GM12878 (cell line): Measurements from ENCODE around the gene KIF5C. TPM values are rescaled to one million over a fixed set of nuclear protein-coding genes. Genes with fewer than 3 reads are reported as not detected.

Experiments
- RCOR1 ChIP-seq: conservative IDR thresholded peaks from 2 replicates; pipeline ENCODE4 v1.6.1; 2012; ENCODE audit warnings: low read depth, low read length, improper control_type of control experiment
- polyA plus RNA-seq, 11 experiments: library from polyadenylated mRNA; depleted of rRNA in 4 of 11; unstranded in 6 of 11; stranded (reverse) in 5 of 11; fragments of >200 nt; fragmentation: Nextera tagmentation in 4 of 11; fragmentation: Illumina TruSeq in 1 of 11; extraction: Ambion mirVana in 4 of 11; extraction: Trizol in 1 of 11; gene quantifications; 1 replicate in 1 of 11; 2 replicates in 10 of 11; pipeline versions ENCODE4 v1.2.1 to v1.2.3, GENCODE V29; 2011 to 2016; ENCODE audit warnings: inconsistent platforms in 2 of 11, missing spikeins in 2 of 11, low read depth in 1 of 11
- total RNA-seq, 4 experiments: library from RNA; depleted of rRNA in 3 of 4; stranded (reverse); fragments of >200 nt in 3 of 4; fragmentation: Illumina TruSeq in 1 of 4; extraction: Trizol in 1 of 4; gene quantifications; 2 replicates each; pipeline versions ENCODE4 v1.2.1 to v1.2.3, GENCODE V29; 2013 to 2021
- TF ChIP-seq, protein P1 (sequence below): IDR thresholded peaks from 2 replicates; pipeline ENCODE4 v1.6.1; 2011; ENCODE audit warnings: low read depth, low read length, improper control_type of control experiment, borderline replicate concordance
- TF ChIP-seq, protein P2 (sequence below): IDR thresholded peaks from 2 replicates; pipeline ENCODE4 v1.6.1; 2012; ENCODE audit warnings: low read depth, low read length, improper control_type of control experiment
- TF ChIP-seq, protein P3 (sequence below): fragments of 450-650 bp; IDR thresholded peaks from 2 replicates; pipeline ENCODE4 v1.6.1; 2018; ENCODE audit warnings: mild to moderate bottlenecking, low read depth, moderate library complexity; ENCODE audit not compliant: partially characterized antibody
- TF ChIP-seq, protein P4 (sequence below): IDR thresholded peaks from 2 replicates; pipeline ENCODE4 v1.6.1; 2011; ENCODE audit warnings: borderline replicate concordance, low read depth, mild to moderate bottlenecking, moderate library complexity, mixed read lengths, low read length; ENCODE audit not compliant: insufficient read depth; ENCODE audit errors: extremely low read length
- TF ChIP-seq, protein P5 (sequence below): fragments of 450-650 bp; IDR thresholded peaks from 2 replicates; pipeline ENCODE4 v1.6.1; 2017; ENCODE audit warnings: borderline replicate concordance
- TF ChIP-seq, protein P6 (sequence below), 3 experiments: IDR thresholded peaks in 2 of 3; conservative IDR thresholded peaks in 1 of 3; 2 replicates each; pipeline ENCODE4 v1.5.1; 2011; ENCODE audit warnings: low read depth in 3 of 3, low read length in 3 of 3, mild to moderate bottlenecking in 3 of 3, control low read depth in 2 of 3, moderate library complexity in 2 of 3, inconsistent platforms in 1 of 3, mixed read lengths in 1 of 3; ENCODE audit not compliant: control insufficient read depth in 2 of 3, insufficient read depth in 1 of 3; ENCODE audit errors: extremely low read depth in 1 of 3
- TF ChIP-seq, protein P7 (sequence below): IDR thresholded peaks from 2 replicates; pipeline ENCODE4 v1.6.1; 2012; ENCODE audit warnings: low read depth, low read length, improper control_type of control experiment

Gene KIF5C
- total and polyA plus RNA-seq, 10 of the 15 experiments (the other 5 are each of a cell fraction or from before 2014, with no cell fraction given), result 0.08 to 0.49 (median 0.24) TPM

DNA sequence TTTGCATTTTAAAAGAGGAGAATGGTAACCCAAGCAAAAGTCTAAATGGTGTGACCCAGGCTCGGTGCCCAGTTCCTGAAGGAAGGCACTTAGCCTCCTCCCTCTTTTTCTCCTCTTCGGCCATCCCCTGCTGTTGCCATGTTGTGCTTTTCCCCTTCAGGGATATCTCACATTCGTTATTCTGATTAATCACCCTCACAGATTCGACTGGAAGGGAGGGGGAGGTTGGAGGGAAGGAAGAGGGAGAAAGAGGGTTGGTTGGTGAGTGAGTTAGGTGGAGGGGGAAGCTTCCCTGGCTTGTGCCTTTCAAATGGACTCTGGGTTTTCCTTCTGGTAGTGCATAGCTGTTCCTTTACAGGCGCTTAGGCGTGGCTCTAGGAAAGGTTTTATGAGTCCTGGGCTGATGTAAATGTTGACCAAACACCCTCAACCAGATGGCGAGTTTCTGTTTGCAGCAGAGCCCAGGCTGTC lies 124.5 kb downstream of the KIF5C start (continued):
- TF ChIP-seq, protein P1, sequence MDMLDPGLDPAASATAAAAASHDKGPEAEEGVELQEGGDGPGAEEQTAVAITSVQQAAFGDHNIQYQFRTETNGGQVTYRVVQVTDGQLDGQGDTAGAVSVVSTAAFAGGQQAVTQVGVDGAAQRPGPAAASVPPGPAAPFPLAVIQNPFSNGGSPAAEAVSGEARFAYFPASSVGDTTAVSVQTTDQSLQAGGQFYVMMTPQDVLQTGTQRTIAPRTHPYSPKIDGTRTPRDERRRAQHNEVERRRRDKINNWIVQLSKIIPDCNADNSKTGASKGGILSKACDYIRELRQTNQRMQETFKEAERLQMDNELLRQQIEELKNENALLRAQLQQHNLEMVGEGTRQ, result no peak
- TF ChIP-seq RCOR1, result no peak
- TF ChIP-seq, protein P2, sequence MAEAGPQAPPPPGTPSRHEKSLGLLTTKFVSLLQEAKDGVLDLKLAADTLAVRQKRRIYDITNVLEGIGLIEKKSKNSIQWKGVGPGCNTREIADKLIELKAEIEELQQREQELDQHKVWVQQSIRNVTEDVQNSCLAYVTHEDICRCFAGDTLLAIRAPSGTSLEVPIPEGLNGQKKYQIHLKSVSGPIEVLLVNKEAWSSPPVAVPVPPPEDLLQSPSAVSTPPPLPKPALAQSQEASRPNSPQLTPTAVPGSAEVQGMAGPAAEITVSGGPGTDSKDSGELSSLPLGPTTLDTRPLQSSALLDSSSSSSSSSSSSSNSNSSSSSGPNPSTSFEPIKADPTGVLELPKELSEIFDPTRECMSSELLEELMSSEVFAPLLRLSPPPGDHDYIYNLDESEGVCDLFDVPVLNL, result no peak
- TF ChIP-seq, protein P3, sequence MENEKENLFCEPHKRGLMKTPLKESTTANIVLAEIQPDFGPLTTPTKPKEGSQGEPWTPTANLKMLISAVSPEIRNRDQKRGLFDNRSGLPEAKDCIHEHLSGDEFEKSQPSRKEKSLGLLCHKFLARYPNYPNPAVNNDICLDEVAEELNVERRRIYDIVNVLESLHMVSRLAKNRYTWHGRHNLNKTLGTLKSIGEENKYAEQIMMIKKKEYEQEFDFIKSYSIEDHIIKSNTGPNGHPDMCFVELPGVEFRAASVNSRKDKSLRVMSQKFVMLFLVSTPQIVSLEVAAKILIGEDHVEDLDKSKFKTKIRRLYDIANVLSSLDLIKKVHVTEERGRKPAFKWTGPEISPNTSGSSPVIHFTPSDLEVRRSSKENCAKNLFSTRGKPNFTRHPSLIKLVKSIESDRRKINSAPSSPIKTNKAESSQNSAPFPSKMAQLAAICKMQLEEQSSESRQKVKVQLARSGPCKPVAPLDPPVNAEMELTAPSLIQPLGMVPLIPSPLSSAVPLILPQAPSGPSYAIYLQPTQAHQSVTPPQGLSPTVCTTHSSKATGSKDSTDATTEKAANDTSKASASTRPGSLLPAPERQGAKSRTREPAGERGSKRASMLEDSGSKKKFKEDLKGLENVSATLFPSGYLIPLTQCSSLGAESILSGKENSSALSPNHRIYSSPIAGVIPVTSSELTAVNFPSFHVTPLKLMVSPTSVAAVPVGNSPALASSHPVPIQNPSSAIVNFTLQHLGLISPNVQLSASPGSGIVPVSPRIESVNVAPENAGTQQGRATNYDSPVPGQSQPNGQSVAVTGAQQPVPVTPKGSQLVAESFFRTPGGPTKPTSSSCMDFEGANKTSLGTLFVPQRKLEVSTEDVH, result no peak
- TF ChIP-seq, protein P4, sequence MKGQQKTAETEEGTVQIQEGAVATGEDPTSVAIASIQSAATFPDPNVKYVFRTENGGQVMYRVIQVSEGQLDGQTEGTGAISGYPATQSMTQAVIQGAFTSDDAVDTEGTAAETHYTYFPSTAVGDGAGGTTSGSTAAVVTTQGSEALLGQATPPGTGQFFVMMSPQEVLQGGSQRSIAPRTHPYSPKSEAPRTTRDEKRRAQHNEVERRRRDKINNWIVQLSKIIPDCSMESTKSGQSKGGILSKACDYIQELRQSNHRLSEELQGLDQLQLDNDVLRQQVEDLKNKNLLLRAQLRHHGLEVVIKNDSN, result no peak
- TF ChIP-seq, protein P5, sequence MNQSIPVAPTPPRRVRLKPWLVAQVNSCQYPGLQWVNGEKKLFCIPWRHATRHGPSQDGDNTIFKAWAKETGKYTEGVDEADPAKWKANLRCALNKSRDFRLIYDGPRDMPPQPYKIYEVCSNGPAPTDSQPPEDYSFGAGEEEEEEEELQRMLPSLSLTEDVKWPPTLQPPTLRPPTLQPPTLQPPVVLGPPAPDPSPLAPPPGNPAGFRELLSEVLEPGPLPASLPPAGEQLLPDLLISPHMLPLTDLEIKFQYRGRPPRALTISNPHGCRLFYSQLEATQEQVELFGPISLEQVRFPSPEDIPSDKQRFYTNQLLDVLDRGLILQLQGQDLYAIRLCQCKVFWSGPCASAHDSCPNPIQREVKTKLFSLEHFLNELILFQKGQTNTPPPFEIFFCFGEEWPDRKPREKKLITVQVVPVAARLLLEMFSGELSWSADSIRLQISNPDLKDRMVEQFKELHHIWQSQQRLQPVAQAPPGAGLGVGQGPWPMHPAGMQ, result no peak
- TF ChIP-seq, protein P6, sequence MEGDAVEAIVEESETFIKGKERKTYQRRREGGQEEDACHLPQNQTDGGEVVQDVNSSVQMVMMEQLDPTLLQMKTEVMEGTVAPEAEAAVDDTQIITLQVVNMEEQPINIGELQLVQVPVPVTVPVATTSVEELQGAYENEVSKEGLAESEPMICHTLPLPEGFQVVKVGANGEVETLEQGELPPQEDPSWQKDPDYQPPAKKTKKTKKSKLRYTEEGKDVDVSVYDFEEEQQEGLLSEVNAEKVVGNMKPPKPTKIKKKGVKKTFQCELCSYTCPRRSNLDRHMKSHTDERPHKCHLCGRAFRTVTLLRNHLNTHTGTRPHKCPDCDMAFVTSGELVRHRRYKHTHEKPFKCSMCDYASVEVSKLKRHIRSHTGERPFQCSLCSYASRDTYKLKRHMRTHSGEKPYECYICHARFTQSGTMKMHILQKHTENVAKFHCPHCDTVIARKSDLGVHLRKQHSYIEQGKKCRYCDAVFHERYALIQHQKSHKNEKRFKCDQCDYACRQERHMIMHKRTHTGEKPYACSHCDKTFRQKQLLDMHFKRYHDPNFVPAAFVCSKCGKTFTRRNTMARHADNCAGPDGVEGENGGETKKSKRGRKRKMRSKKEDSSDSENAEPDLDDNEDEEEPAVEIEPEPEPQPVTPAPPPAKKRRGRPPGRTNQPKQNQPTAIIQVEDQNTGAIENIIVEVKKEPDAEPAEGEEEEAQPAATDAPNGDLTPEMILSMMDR (IDR thresholded peaks at IDR 0.05 in 2 of 3, conservative IDR thresholded peaks at IDR 0.05 in 1 of 3; ENCODE audit: control insufficient read depth in 2 of 3, extremely low read depth in 1 of 3, insufficient read depth in 1 of 3, low read depth in 3 of 3, low read length in 3 of 3), result no peak
- TF ChIP-seq, protein P7, sequence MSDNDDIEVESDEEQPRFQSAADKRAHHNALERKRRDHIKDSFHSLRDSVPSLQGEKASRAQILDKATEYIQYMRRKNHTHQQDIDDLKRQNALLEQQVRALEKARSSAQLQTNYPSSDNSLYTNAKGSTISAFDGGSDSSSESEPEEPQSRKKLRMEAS, result no peak
